HEK293 (cell line): ENCODE data around the gene TTC9C.

ENCODE experiments used
- CTCF ChIA-PET: fragments of 350-600 bp; formaldehyde crosslinking; extraction: SDS; loops from one replicate; lab custom pipeline; 2021; ENCODE audit warnings: antibody characterized with exemption; lab: Yijun Ruan, JAX
- POLR2A ChIA-PET: fragments of 300-600 bp; formaldehyde crosslinking; extraction: SDS; loops from one replicate; lab custom pipeline; 2020; ENCODE audit warnings: antibody characterized with exemption, inconsistent platforms; lab: Yijun Ruan, JAX
- H3K27ac ChIP-seq: fragments of 200-500 bp; sonication (Bioruptor generic); 2 replicates; pipeline ENCODE4 v1.5.1; 2014; ENCODE audit warnings: low read depth, low read length, control low read depth, inconsistent platforms; ENCODE audit errors: extremely low read depth
- H3K36me3 ChIP-seq, 2 experiments: fragments of 200-500 bp in 1 of 2; sonication (Bioruptor generic) in 1 of 2; 1 replicate in 1 of 2; 2 replicates in 1 of 2; pipeline ENCODE4 v1.5.1; 2014 to 2017; ENCODE audit warnings: inconsistent platforms in 2 of 2, low read length in 2 of 2; ENCODE audit not compliant: control insufficient read depth in 2 of 2, insufficient read depth in 1 of 2
- H3K4me1 ChIP-seq: fragments of 200-500 bp; sonication (Bioruptor generic); 2 replicates; pipeline ENCODE4 v1.5.1; 2014; ENCODE audit warnings: mild to moderate bottlenecking, low read length, inconsistent platforms; ENCODE audit not compliant: control insufficient read depth, insufficient read depth
- H3K4me3 ChIP-seq: 2 replicates; pipeline ENCODE4 v1.5.1; 2011; ENCODE audit warnings: low read depth, mild to moderate bottlenecking, control low read depth, low read length, moderate library complexity
- H3K9me3 ChIP-seq: fragments of 200-500 bp; sonication (Bioruptor generic); 2 replicates; pipeline ENCODE4 v1.5.1; 2014; ENCODE audit warnings: low read depth, low read length, inconsistent platforms; ENCODE audit not compliant: control insufficient read depth, insufficient read depth
- FEZF1 ChIP-seq: fragments of 450-650 bp; formaldehyde crosslinking; IDR thresholded peaks from 2 replicates; pipeline ENCODE4 v1.5.1; 2016; ENCODE audit warnings: missing biosample characterization, missing genetic modification characterization
- GFI1B ChIP-seq: fragments of 450-650 bp; formaldehyde crosslinking; IDR thresholded peaks from 2 replicates; pipeline ENCODE4 v1.5.1; 2016; ENCODE audit warnings: missing biosample characterization, missing genetic modification characterization
- GLIS2 ChIP-seq: fragments of 450-650 bp; formaldehyde crosslinking; IDR thresholded peaks from 2 replicates; pipeline ENCODE4 v1.5.1; 2016; ENCODE audit warnings: missing biosample characterization, missing genetic modification characterization
- HOXA7 ChIP-seq: sonication (generic); formaldehyde crosslinking; IDR thresholded peaks from 2 replicates; pipeline ENCODE4 v1.8.1; 2022; ENCODE audit warnings: missing genetic modification reagents, borderline replicate concordance
- KLF10 ChIP-seq: fragments of 450-650 bp; IDR thresholded peaks from 2 replicates; pipeline ENCODE4 v1.5.1; 2018; ENCODE audit warnings: missing biosample characterization, mild to moderate bottlenecking, missing genetic modification characterization
- MZF1 ChIP-seq: fragments of 450-650 bp; formaldehyde crosslinking; IDR thresholded peaks from 2 replicates; pipeline ENCODE4 v1.5.1; 2017; ENCODE audit warnings: missing biosample characterization, missing genetic modification characterization, borderline replicate concordance
- SCRT1 ChIP-seq: fragments of 450-650 bp; formaldehyde crosslinking; IDR thresholded peaks from 2 replicates; pipeline ENCODE4 v1.5.1; 2016; ENCODE audit warnings: missing biosample characterization, missing genetic modification characterization, borderline replicate concordance
- SP3 ChIP-seq: fragments of 450-650 bp; formaldehyde crosslinking; IDR thresholded peaks from 2 replicates; pipeline ENCODE4 v1.5.1; 2016; ENCODE audit warnings: missing biosample characterization, missing genetic modification characterization
- ZBTB17 ChIP-seq: fragments of 450-650 bp; formaldehyde crosslinking; IDR thresholded peaks from 2 replicates; pipeline ENCODE4 v1.5.1; 2016; ENCODE audit warnings: missing biosample characterization, missing genetic modification characterization
- ZBTB21 ChIP-seq: fragments of 450-650 bp; formaldehyde crosslinking; IDR thresholded peaks from 2 replicates; pipeline ENCODE4 v1.5.1; 2017; ENCODE audit warnings: missing biosample characterization, missing genetic modification characterization
- ZNF10 ChIP-seq: fragments of 450-650 bp; formaldehyde crosslinking; IDR thresholded peaks from 2 replicates; pipeline ENCODE4 v1.5.1; 2017; ENCODE audit warnings: missing biosample characterization, missing genetic modification characterization
- ZNF132 ChIP-seq: fragments of 450-650 bp; formaldehyde crosslinking; IDR thresholded peaks from 2 replicates; pipeline ENCODE4 v1.5.1; 2017; ENCODE audit warnings: missing biosample characterization, missing genetic modification characterization, borderline replicate concordance
- ZNF133 ChIP-seq: fragments of 450-650 bp; formaldehyde crosslinking; IDR thresholded peaks from 2 replicates; pipeline ENCODE4 v1.5.1; 2016; ENCODE audit warnings: missing biosample characterization, missing genetic modification characterization
- ZNF146 ChIP-seq: fragments of 450-650 bp; formaldehyde crosslinking; IDR thresholded peaks from 2 replicates; pipeline ENCODE4 v1.5.1; 2016; ENCODE audit warnings: missing biosample characterization, missing genetic modification characterization
- ZNF302 ChIP-seq: fragments of 450-650 bp; formaldehyde crosslinking; IDR thresholded peaks from 2 replicates; pipeline ENCODE4 v1.5.1; 2016; ENCODE audit warnings: missing biosample characterization, missing genetic modification characterization, low read depth
- ZNF350 ChIP-seq: fragments of 450-650 bp; formaldehyde crosslinking; IDR thresholded peaks from 2 replicates; pipeline ENCODE4 v1.5.0; 2017; ENCODE audit warnings: missing biosample characterization, mild to moderate bottlenecking, missing genetic modification characterization
- ZNF366 ChIP-seq: fragments of 450-650 bp; formaldehyde crosslinking; conservative IDR thresholded peaks from 2 replicates; pipeline ENCODE4 v1.5.1; 2016; ENCODE audit warnings: missing biosample characterization, missing genetic modification characterization
- ZNF48 ChIP-seq: fragments of 450-650 bp; formaldehyde crosslinking; IDR thresholded peaks from 2 replicates; pipeline ENCODE4 v1.5.1; 2016; ENCODE audit warnings: missing biosample characterization, missing genetic modification characterization
- ZNF514 ChIP-seq: fragments of 450-650 bp; formaldehyde crosslinking; IDR thresholded peaks from 2 replicates; pipeline ENCODE4 v1.5.1; 2016; ENCODE audit warnings: missing biosample characterization, missing genetic modification characterization
- ZNF560 ChIP-seq: fragments of 450-650 bp; formaldehyde crosslinking; IDR thresholded peaks from 2 replicates; pipeline ENCODE4 v1.5.1; 2017; ENCODE audit warnings: missing biosample characterization, missing genetic modification characterization, borderline replicate concordance
- ZNF701 ChIP-seq: fragments of 450-650 bp; formaldehyde crosslinking; IDR thresholded peaks from 2 replicates; pipeline ENCODE4 v1.5.1; 2016; ENCODE audit warnings: missing biosample characterization, missing genetic modification characterization
- ZNF76 ChIP-seq: fragments of 450-650 bp; formaldehyde crosslinking; IDR thresholded peaks from 2 replicates; pipeline ENCODE4; 2016; ENCODE audit warnings: low read depth, missing biosample characterization, missing genetic modification characterization, borderline replicate concordance
- ZSCAN23 ChIP-seq: fragments of 450-650 bp; formaldehyde crosslinking; IDR thresholded peaks from 2 replicates; pipeline ENCODE4 v1.5.1; 2016; ENCODE audit warnings: missing biosample characterization, missing genetic modification characterization
- TF ChIP-seq, protein P1 (sequence below): fragments of 450-650 bp; formaldehyde crosslinking; IDR thresholded peaks from 2 replicates; pipeline ENCODE4 v1.5.1; 2017; ENCODE audit warnings: missing biosample characterization, missing genetic modification characterization
- TF ChIP-seq, protein P2 (sequence below): fragments of 450-650 bp; formaldehyde crosslinking; IDR thresholded peaks from 2 replicates; pipeline ENCODE4 v1.5.1; 2016; ENCODE audit warnings: missing biosample characterization, missing genetic modification characterization
- TF ChIP-seq, protein P3 (sequence below): fragments of 450-650 bp; formaldehyde crosslinking; IDR thresholded peaks from 2 replicates; pipeline ENCODE4 v1.5.1; 2017; ENCODE audit warnings: missing biosample characterization, missing genetic modification characterization
- TF ChIP-seq, protein P4 (sequence below): fragments of 450-650 bp; formaldehyde crosslinking; IDR thresholded peaks from 2 replicates; pipeline ENCODE4 v1.5.1; 2016; ENCODE audit warnings: missing biosample characterization, missing genetic modification characterization
- TF ChIP-seq, protein P5 (sequence below): fragments of 450-650 bp; formaldehyde crosslinking; IDR thresholded peaks from 2 replicates; pipeline ENCODE4 v1.5.1; 2016; ENCODE audit warnings: missing biosample characterization, missing genetic modification characterization

The TTC9C gene

DNA sequence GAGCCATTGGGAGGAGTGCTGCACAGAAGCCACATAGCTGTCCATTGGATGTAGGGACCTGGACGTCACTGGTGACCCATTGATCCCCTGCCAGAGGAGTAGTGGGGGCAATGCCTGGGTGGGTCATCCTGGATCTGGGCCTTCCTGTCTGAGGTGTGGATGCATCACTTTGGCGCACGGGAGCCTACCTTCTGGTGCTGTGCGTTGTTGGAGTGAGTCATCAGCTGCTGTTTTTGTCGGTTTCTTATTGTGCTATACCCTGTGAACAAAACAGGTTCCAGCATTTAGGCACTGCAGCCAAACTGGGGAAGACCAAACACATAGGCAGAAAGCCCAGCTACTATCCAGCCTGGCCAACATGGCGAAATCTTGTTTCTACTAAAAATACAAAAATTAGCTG, 46.1 kb downstream of the TTC9C start:
- POLR2A ChIA-PET = interaction anchor here (0.6 to 1.7 kb wide), 5 partner anchors 12 to 116 kb away, joined by 3 to 7 read pairs (median 3); partner anchors contain the start of genes C11orf98, CSKMT and POLR2G
- H3K4me1 ChIP-seq = no peaks in the 10 kb centered on the region
- no peak overlapping the region for H3K27ac ChIP-seq
- CTCF ChIA-PET = interaction anchor here (0.5 to 5.0 kb wide), 2 partner anchors 12 to 102 kb away, joined by 3 to 45 read pairs; partner anchors contain the start of gene TMEM179B
- no peaks in the 10 kb centered on the region for H3K9me3 ChIP-seq
- no peak overlapping the region for H3K4me3 ChIP-seq
- TF ChIP-seq ZNF366 (tag by site-specific recombination) = no peak
- no peak for TF ChIP-seq ZNF302 (tag by site-specific recombination)
- no peak for TF ChIP-seq ZSCAN23 (tag by site-specific recombination)
- TF ChIP-seq, protein P1, sequence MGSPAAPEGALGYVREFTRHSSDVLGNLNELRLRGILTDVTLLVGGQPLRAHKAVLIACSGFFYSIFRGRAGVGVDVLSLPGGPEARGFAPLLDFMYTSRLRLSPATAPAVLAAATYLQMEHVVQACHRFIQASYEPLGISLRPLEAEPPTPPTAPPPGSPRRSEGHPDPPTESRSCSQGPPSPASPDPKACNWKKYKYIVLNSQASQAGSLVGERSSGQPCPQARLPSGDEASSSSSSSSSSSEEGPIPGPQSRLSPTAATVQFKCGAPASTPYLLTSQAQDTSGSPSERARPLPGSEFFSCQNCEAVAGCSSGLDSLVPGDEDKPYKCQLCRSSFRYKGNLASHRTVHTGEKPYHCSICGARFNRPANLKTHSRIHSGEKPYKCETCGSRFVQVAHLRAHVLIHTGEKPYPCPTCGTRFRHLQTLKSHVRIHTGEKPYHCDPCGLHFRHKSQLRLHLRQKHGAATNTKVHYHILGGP (tag by site-specific recombination) = no peak
- no peak for TF ChIP-seq ZNF146
- no peak for TF ChIP-seq FEZF1 (tag by site-specific recombination)
- no peak for TF ChIP-seq ZNF132
- TF ChIP-seq GFI1B (tag by site-specific recombination) = no peak
- no peak for TF ChIP-seq ZNF133 (tag by site-specific recombination)
- TF ChIP-seq HOXA7 (CRISPR knock-in tag) = no peak
- no peak for TF ChIP-seq ZNF701 (tag by site-specific recombination)
- TF ChIP-seq ZNF76 (tag by site-specific recombination) = no peak
- no peak for TF ChIP-seq ZBTB17 (tag by site-specific recombination)
- TF ChIP-seq GLIS2 (tag by site-specific recombination) = no peak
- peaks cover 0 to 44% of the 10 kb centered on the region in 2 experiments; a peak in 2 of 3 replicates for H3K36me3 ChIP-seq

DNA sequence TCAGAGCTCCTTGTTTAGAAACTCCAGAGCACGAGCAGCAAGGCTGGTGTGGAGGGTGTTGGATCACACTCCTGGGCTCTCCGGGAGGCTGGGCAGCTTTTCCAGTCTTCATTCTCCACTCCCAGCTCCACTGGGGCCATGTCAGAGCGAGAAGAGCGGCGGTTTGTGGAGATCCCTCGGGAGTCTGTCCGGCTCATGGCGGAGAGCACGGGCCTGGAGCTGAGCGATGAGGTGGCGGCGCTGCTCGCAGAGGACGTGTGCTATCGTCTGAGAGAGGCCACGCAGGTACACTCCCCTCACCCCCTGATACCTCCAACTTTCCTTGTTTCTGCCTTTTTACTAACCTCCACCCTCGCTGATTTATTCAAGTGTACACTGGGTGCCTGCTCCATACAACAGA, 47.4 kb downstream of the TTC9C start:
- POLR2A ChIA-PET = interaction anchor here (0.7 to 1.8 kb wide), 5 partner anchors 11 to 111 kb away, joined by 3 to 10 read pairs (median 7); partner anchors contain the start of genes C11orf98, CSKMT, POLR2G and TMEM179B
- CTCF ChIA-PET = interaction anchor here (0.6 to 5.0 kb wide), 2 partner anchors 11 to 216 kb away, joined by 3 to 45 read pairs; partner anchors contain the start of gene TMEM179B
- H3K9me3 ChIP-seq = no peaks in the 10 kb centered on the region
- TF ChIP-seq MZF1 (tag by site-specific recombination) (no peak), ZNF350 (no peak), ZBTB21 (tag by site-specific recombination) (no peak), KLF10 (tag by site-specific recombination) (no peak), ZNF514 (tag by site-specific recombination) (no peak), ZNF10 (tag by site-specific recombination) (no peak), SP3 (no peak), ZNF560 (no peak), SCRT1 (tag by site-specific recombination) (no peak), ZNF48 (tag by site-specific recombination) (no peak)
- TF ChIP-seq, protein P2, sequence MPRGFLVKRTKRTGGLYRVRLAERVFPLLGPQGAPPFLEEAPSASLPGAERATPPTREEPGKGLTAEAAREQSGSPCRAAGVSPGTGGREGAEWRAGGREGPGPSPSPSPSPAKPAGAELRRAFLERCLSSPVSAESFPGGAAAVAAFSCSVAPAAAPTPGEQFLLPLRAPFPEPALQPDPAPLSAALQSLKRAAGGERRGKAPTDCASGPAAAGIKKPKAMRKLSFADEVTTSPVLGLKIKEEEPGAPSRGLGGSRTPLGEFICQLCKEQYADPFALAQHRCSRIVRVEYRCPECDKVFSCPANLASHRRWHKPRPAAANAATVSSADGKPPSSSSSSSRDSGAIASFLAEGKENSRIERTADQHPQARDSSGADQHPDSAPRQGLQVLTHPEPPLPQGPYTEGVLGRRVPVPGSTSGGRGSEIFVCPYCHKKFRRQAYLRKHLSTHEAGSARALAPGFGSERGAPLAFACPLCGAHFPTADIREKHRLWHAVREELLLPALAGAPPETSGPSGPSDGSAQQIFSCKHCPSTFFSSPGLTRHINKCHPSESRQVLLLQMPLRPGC (tag by site-specific recombination) = no peak
- TF ChIP-seq, protein P3, sequence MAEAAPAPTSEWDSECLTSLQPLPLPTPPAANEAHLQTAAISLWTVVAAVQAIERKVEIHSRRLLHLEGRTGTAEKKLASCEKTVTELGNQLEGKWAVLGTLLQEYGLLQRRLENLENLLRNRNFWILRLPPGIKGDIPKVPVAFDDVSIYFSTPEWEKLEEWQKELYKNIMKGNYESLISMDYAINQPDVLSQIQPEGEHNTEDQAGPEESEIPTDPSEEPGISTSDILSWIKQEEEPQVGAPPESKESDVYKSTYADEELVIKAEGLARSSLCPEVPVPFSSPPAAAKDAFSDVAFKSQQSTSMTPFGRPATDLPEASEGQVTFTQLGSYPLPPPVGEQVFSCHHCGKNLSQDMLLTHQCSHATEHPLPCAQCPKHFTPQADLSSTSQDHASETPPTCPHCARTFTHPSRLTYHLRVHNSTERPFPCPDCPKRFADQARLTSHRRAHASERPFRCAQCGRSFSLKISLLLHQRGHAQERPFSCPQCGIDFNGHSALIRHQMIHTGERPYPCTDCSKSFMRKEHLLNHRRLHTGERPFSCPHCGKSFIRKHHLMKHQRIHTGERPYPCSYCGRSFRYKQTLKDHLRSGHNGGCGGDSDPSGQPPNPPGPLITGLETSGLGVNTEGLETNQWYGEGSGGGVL (tag by site-specific recombination) = no peak
- TF ChIP-seq, protein P4, sequence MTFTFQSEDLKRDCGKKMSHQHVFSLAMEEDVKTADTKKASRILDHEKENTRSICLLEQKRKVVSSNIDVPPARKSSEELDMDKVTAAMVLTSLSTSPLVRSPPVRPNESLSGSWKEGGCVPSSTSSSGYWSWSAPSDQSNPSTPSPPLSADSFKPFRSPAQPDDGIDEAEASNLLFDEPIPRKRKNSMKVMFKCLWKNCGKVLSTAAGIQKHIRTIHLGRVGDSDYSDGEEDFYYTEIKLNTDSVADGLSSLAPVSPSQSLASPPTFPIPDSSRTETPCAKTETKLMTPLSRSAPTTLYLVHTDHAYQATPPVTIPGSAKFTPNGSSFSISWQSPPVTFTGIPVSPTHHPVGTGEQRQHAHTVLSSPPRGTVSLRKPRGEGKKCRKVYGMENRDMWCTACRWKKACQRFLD = no peak
- TF ChIP-seq, protein P5, sequence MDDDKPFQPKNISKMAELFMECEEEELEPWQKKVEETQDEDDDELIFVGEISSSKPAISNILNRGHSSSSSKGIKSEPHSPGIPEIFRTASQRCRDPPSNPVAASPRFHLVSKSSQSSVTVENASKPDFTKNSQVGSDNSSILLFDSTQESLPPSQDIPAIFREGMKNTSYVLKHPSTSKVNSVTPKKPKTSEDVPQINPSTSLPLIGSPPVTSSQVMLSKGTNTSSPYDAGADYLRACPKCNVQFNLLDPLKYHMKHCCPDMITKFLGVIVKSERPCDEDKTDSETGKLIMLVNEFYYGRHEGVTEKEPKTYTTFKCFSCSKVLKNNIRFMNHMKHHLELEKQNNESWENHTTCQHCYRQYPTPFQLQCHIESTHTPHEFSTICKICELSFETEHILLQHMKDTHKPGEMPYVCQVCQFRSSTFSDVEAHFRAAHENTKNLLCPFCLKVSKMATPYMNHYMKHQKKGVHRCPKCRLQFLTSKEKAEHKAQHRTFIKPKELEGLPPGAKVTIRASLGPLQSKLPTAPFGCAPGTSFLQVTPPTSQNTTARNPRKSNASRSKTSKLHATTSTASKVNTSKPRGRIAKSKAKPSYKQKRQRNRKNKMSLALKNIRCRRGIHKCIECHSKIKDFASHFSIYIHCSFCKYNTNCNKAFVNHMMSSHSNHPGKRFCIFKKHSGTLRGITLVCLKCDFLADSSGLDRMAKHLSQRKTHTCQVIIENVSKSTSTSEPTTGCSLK (tag by site-specific recombination) = no peak

More for the DNA sequence above, 47.4 kb downstream of the TTC9C start:
- no peak overlapping the region for H3K27ac ChIP-seq
- no peak overlapping the region for H3K4me3 ChIP-seq
- H3K36me3 ChIP-seq = peaks cover 0 to 49% of the 10 kb centered on the region in 2 experiments; a peak in 2 of 3 replicates
- no peaks in the 10 kb centered on the region for H3K4me1 ChIP-seq
